ENCODE data around the gene LAMC2. TPM values are rescaled to one million over a fixed set of nuclear protein-coding genes. Genes with fewer than 3 reads are reported as not detected.

The LAMC2 gene
- total and polyA plus RNA-seq, 3 donors from 2014 or later, result 1.9 to 8.5 (median 3.4) TPM

DNA sequence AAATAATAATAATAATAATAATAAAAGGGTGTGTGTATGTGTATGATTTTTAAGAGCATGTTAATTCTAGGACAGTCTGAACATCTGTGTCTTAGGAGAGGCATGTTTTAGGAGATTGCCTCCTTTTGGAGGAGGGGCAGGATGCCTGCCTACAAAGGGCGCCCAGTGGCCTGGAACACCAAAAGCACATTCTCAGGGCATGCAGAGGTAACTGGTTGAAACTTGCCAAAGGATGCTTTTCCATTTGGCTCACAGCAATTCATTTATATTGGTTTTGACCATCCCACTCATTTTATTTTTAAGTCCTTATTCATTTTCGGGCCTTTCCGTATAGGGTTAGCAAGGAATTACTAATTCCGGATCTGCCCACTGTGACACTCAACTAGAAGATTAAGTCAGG lies 21.1 kb upstream of the LAMC2 start:
- no peaks in the 10 kb centered on the region for H3K27me3 ChIP-seq
- H3K4me1 ChIP-seq, result no peaks in the 10 kb centered on the region
- no peak for DNase-seq
- no peaks in the 10 kb centered on the region for H3K36me3 ChIP-seq (ENCODE audit: low read depth, missing control alignments)
- H3K27ac ChIP-seq, result no peak overlapping the region
- intact Hi-C loops (cut with DNase I; ENCODE audit: low total_unique reads), result no loop called here
- WGBS, 2 donors, result 95 to 96% methylated on average over 4 of the region's 4 CpGs
- no peak overlapping the region for H3K4me3 ChIP-seq
- TF ChIP-seq, protein P1, sequence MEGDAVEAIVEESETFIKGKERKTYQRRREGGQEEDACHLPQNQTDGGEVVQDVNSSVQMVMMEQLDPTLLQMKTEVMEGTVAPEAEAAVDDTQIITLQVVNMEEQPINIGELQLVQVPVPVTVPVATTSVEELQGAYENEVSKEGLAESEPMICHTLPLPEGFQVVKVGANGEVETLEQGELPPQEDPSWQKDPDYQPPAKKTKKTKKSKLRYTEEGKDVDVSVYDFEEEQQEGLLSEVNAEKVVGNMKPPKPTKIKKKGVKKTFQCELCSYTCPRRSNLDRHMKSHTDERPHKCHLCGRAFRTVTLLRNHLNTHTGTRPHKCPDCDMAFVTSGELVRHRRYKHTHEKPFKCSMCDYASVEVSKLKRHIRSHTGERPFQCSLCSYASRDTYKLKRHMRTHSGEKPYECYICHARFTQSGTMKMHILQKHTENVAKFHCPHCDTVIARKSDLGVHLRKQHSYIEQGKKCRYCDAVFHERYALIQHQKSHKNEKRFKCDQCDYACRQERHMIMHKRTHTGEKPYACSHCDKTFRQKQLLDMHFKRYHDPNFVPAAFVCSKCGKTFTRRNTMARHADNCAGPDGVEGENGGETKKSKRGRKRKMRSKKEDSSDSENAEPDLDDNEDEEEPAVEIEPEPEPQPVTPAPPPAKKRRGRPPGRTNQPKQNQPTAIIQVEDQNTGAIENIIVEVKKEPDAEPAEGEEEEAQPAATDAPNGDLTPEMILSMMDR (IDR thresholded peaks at IDR 0.05), result no peak
- H3K9me3 ChIP-seq, result no peaks in the 10 kb centered on the region

DNA sequence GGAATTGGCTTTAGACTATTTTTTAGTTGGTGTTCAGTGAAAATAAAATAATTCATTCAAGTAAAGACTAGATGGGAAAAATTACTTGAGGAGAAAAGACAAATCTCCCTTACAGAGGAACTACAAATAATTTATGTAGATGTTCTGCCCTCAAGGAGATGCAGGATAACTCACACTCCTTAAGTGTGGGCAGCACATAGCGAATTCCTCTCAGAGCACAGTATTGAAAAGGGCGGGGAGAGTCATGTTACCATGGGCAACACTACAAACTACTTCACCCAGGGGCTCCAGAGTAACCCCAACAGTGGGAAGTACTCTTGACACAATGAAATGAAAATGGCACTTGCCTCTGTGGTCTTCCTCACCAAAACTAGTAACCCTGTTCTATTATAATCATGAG lies 20.6 kb upstream of the LAMC2 start:
- Histone ChIP-seq H3K27ac (no peak overlapping the region), H3K4me3 (no peak overlapping the region), H3K4me1 (no peaks in the 10 kb centered on the region), H3K27me3 (no peaks in the 10 kb centered on the region), H3K36me3 (ENCODE audit: low read depth, missing control alignments) (no peaks in the 10 kb centered on the region), H3K9me3 (no peaks in the 10 kb centered on the region)
- no peak for DNase-seq
- WGBS, 2 donors, result 89% methylated on average over 2 of the region's 2 CpGs
- TF ChIP-seq, protein P1 (IDR thresholded peaks at IDR 0.05), result no peak
- TF ChIP-seq POLR2A (IDR thresholded peaks at IDR 0.05), result no peak
- intact Hi-C loops (cut with DNase I; ENCODE audit: low total_unique reads), result no loop called here

DNA sequence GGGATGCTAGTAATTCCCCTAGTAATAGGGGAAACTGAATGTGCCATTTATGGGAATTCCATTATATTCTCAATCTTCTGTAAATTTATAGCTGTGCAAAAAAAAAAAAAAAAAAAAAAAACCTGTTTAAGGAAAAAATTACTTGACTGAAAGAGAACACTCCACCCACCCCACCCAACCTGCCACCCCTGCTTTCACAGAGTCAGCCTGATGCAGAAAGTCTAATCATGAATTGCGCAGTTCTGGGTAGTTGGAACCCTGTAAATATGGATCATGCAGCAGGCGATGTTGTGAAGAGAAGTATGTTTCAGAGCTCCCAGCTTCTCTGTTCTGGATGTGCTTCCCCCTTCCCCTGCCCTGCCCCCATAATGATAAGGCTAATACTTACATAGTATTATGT lies 19.6 kb upstream of the LAMC2 start:
- Histone ChIP-seq H3K27ac (no peak overlapping the region), H3K4me3 (no peak overlapping the region), H3K9me3 (no peaks in the 10 kb centered on the region), H3K36me3 (ENCODE audit: low read depth, missing control alignments) (no peaks in the 10 kb centered on the region), H3K4me1 (no peaks in the 10 kb centered on the region), H3K27me3 (no peaks in the 10 kb centered on the region)
- TF ChIP-seq, protein P1 (IDR thresholded peaks at IDR 0.05), result no peak
- no peak for TF ChIP-seq POLR2A (IDR thresholded peaks at IDR 0.05)
- WGBS, 2 donors, result 98 to 100% methylated on average over 2 of the region's 2 CpGs
- intact Hi-C loops (cut with DNase I; ENCODE audit: low total_unique reads), result no loop called here
- DNase-seq, result no peak

DNA sequence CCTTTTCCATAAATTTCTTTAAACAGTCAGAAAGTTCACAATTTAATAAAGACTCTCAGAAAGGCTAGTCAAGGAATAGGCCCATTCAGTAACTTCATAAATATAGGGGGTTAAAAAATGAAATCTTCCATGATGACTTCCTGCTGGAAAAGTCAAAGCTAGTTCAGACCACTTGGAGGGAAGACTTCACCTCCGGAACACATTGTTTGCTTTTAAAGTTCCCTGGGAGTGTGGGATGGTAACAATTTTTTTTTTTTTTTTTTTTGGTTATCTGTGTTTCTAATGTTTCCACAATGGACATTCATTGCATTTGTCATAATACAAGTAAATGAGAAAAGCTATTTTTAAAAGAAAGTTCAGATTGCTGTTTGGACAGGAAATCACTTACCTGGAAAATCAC lies 18.4 kb upstream of the LAMC2 start:
- no peak for TF ChIP-seq POLR2A (IDR thresholded peaks at IDR 0.05)
- TF ChIP-seq, protein P1 (IDR thresholded peaks at IDR 0.05), result no peak
- no peak for DNase-seq
- no peaks in the 10 kb centered on the region for H3K9me3 ChIP-seq
- H3K36me3 ChIP-seq (ENCODE audit: low read depth, missing control alignments), result no peaks in the 10 kb centered on the region
- WGBS, 2 donors, result 40 to 72% methylated on average over 1 of the region's 1 CpG
- H3K27ac ChIP-seq, result no peak overlapping the region
- intact Hi-C loops (cut with DNase I; ENCODE audit: low total_unique reads), result no loop called here
- H3K4me1 ChIP-seq, result no peaks in the 10 kb centered on the region
- no peaks in the 10 kb centered on the region for H3K27me3 ChIP-seq
- H3K4me3 ChIP-seq, result no peak overlapping the region

DNA sequence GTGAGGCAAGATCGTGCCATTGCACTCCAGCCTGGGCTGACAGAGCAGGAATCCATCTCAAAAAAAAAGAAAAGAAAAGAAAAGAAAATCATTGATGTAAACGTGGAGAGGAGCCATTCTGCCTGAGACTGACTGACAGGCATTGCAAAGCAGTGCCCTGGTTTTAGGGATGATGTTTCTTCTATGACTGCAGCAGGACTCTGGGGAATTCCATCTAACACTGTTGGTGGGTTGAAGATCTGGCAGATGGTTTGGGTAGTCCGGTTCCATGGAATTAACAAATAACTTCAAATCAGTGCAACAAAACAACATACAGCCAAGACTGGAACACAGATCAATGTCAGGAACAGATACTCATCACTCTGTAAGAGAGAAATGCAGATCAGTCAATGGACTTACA lies 17.8 kb upstream of the LAMC2 start:
- Histone ChIP-seq H3K36me3 (ENCODE audit: low read depth, missing control alignments) (no peaks in the 10 kb centered on the region), H3K4me3 (no peak overlapping the region), H3K27me3 (no peaks in the 10 kb centered on the region), H3K27ac (no peak overlapping the region), H3K9me3 (no peaks in the 10 kb centered on the region), H3K4me1 (no peaks in the 10 kb centered on the region)
- no peak for TF ChIP-seq POLR2A (IDR thresholded peaks at IDR 0.05)
- TF ChIP-seq, protein P1 (IDR thresholded peaks at IDR 0.05), result no peak
- intact Hi-C loops (cut with DNase I; ENCODE audit: low total_unique reads), result no loop called here
- DNase-seq, result no peak
- WGBS, 2 donors, result 54 to 73% methylated on average over 3 of the region's 3 CpGs

All from testis (tissue), 3 donors.